Hepatocyte (in vitro differentiated cells): ENCODE results near the gene GLI3.

Experiments
- EZH2 ChIP-seq: fragments of 200-600 bp; sonication (generic); IDR thresholded peaks from 2 replicates; pipeline ENCODE4 v1.6.1; 2016; ENCODE audit warnings: antibody characterized with exemption, mild to moderate bottlenecking, borderline replicate concordance
- EZH2phosphoT487 ChIP-seq: fragments of 200-600 bp; sonication (generic); IDR thresholded peaks from one replicate; pipeline ENCODE4 v1.6.1; 2018; ENCODE audit warnings: antibody characterized with exemption, mild to moderate bottlenecking, low read depth, moderate library complexity; ENCODE audit not compliant: unreplicated experiment, severe bottlenecking
- TF ChIP-seq, protein P1 (sequence below): fragments of 200-600 bp; sonication (generic); IDR thresholded peaks from 2 replicates; pipeline ENCODE4 v1.5.1; 2016; ENCODE audit warnings: antibody characterized with exemption, mild to moderate bottlenecking; ENCODE audit not compliant: poor library complexity

DNA sequence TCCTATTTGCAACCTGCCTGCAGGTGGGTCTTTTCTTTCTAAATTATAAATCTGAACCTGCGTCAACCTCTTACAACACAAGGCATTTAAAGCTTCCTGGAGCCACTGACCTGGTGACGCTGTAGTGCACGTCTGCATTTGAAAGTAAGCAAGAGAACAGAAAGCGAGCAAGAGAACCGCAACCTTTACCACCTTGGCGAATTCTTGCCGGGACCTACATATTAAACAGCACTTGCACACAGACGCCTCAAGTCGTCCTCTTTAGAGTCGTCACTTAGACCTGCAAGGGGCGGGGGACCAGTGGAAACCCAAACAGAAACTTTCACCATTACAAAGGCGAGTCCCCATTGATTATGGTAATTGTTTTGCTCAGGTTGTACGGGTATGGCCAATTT lies 9.5 kb downstream of the GLI3 start:
- TF ChIP-seq, protein P1, sequence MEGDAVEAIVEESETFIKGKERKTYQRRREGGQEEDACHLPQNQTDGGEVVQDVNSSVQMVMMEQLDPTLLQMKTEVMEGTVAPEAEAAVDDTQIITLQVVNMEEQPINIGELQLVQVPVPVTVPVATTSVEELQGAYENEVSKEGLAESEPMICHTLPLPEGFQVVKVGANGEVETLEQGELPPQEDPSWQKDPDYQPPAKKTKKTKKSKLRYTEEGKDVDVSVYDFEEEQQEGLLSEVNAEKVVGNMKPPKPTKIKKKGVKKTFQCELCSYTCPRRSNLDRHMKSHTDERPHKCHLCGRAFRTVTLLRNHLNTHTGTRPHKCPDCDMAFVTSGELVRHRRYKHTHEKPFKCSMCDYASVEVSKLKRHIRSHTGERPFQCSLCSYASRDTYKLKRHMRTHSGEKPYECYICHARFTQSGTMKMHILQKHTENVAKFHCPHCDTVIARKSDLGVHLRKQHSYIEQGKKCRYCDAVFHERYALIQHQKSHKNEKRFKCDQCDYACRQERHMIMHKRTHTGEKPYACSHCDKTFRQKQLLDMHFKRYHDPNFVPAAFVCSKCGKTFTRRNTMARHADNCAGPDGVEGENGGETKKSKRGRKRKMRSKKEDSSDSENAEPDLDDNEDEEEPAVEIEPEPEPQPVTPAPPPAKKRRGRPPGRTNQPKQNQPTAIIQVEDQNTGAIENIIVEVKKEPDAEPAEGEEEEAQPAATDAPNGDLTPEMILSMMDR = no peak
- no peak for TF ChIP-seq EZH2phosphoT487
- TF ChIP-seq EZH2 = no peak
